ENCODE results near the gene SPCS1.

DNA sequence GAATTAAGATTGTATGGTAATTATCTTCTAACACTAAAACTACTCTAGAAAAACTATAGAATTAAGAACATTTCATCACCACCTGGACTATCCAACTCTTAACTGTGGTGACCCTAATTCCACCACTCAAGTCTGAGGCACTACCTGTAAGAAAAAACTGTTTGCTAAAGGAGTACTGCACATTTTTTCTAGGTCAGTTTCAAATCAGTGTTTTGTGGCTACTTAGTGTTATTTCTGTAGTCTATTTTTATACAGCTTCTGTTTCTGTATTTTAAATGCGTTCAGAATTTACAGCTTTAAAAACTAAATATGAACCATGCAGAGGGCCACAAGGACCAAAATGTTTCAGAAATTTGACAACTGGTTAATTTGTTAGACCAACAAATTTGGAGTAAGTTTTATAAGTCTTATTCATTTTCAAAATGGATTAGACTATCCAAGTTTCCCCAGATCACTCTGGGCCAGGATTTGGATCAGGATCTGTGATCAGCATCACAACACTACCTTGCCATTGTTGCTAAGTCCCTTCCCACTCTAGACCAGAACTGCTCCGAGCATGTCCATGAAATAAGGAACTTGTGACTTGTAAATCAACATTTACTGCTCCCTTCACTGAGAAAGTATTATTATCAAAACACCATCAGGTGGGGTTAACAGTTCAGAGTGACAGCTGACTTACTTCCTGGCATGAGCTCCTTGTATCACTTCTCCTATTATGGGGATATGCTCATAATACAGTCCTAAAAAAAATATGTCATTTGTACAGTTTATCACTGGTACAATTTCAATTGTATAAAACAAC, 8.9 kb upstream of the SPCS1 start:
- TF ChIP-seq, protein P1, sequence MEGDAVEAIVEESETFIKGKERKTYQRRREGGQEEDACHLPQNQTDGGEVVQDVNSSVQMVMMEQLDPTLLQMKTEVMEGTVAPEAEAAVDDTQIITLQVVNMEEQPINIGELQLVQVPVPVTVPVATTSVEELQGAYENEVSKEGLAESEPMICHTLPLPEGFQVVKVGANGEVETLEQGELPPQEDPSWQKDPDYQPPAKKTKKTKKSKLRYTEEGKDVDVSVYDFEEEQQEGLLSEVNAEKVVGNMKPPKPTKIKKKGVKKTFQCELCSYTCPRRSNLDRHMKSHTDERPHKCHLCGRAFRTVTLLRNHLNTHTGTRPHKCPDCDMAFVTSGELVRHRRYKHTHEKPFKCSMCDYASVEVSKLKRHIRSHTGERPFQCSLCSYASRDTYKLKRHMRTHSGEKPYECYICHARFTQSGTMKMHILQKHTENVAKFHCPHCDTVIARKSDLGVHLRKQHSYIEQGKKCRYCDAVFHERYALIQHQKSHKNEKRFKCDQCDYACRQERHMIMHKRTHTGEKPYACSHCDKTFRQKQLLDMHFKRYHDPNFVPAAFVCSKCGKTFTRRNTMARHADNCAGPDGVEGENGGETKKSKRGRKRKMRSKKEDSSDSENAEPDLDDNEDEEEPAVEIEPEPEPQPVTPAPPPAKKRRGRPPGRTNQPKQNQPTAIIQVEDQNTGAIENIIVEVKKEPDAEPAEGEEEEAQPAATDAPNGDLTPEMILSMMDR (conservative IDR thresholded peaks at IDR 0.05 in 1 of 2, IDR thresholded peaks at IDR 0.05 in 1 of 2; ENCODE audit: low read depth in 1 of 2, low read length in 2 of 2) = no peak
- TF ChIP-seq EZH2 (IDR thresholded peaks at IDR 0.05; ENCODE audit: low read length, missing control alignments) = no peak
